Measurements from ENCODE around the gene FLYWCH1.
A peak's percentile ranks its signal among the peaks of the same experiment; 100 is the strongest.

FLYWCH1 gene

GRCh38 chr16:2971985-2972784, 60.5 kb downstream of the FLYWCH1 start:
- Mint-ChIP-seq H3K27me3 (ENCODE audit: low read depth) (peaks cover 7% of the 10 kb centered on the region), H3K27ac (no peak overlapping the region), H3K36me3 (ENCODE audit: low read depth) (no peaks in the 10 kb centered on the region), H3K4me1 (peaks cover 22% of the 10 kb centered on the region), H3K9me3 (no peaks in the 10 kb centered on the region), H3K4me3 (peak overlapping the region; percentile 63 to 73 (median 69))
- no peak for TF ChIP-seq CTCF (IDR thresholded peaks at IDR 0.05; ENCODE audit: unreplicated experiment in 3 of 3)

- Mint-ChIP-seq H3K9me3 (no peaks in the 10 kb centered on the region), H3K4me1 (peaks cover 23% of the 10 kb centered on the region), H3K36me3 (ENCODE audit: low read depth) (no peaks in the 10 kb centered on the region), H3K27me3 (ENCODE audit: low read depth) (peaks cover 6% of the 10 kb centered on the region), H3K4me3 (no peak overlapping the region), H3K27ac (no peak overlapping the region)
- TF ChIP-seq CTCF (IDR thresholded peaks at IDR 0.05; ENCODE audit: unreplicated experiment in 3 of 3) = no peak
Measured at GRCh38 chr16:2973093-2973492, 61.4 kb downstream of the FLYWCH1 start.

GRCh38 chr16:2973605-2974318, 62.0 kb downstream of the FLYWCH1 start:
- TF ChIP-seq CTCF (IDR thresholded peaks at IDR 0.05; ENCODE audit: unreplicated experiment in 3 of 3) = no peak
- Mint-ChIP-seq H3K4me1 (peaks cover 16% of the 10 kb centered on the region), H3K4me3 (no peak overlapping the region), H3K27ac (no peak overlapping the region), H3K9me3 (no peaks in the 10 kb centered on the region), H3K27me3 (ENCODE audit: low read depth) (no peaks in the 10 kb centered on the region), H3K36me3 (ENCODE audit: low read depth) (no peaks in the 10 kb centered on the region)

GRCh38 chr16:2974319-2975056, 62.8 kb downstream of the FLYWCH1 start:
- no peak for TF ChIP-seq CTCF (IDR thresholded peaks at IDR 0.05; ENCODE audit: unreplicated experiment in 3 of 3)
- Mint-ChIP-seq H3K4me1 (peaks cover 16% of the 10 kb centered on the region), H3K36me3 (ENCODE audit: low read depth) (no peaks in the 10 kb centered on the region), H3K4me3 (no peak overlapping the region), H3K27me3 (ENCODE audit: low read depth) (no peaks in the 10 kb centered on the region), H3K9me3 (no peaks in the 10 kb centered on the region), H3K27ac (no peak overlapping the region)

GRCh38 chr16:2975161-2975795, 63.5 kb downstream of the FLYWCH1 start:
- H3K4me1 Mint-ChIP-seq = peaks cover 16% of the 10 kb centered on the region

More at GRCh38 chr16:2975161-2975795, 63.5 kb downstream of the FLYWCH1 start:
- Mint-ChIP-seq H3K27ac (no peak overlapping the region), H3K36me3 (ENCODE audit: low read depth) (no peaks in the 10 kb centered on the region), H3K9me3 (no peaks in the 10 kb centered on the region), H3K4me3 (no peak overlapping the region), H3K27me3 (ENCODE audit: low read depth) (no peaks in the 10 kb centered on the region)
- TF ChIP-seq CTCF (IDR thresholded peaks at IDR 0.05; ENCODE audit: unreplicated experiment in 3 of 3) = no peak

All from nephron (organoid).